Measurements from ENCODE around the gene VANGL1.

DNA sequence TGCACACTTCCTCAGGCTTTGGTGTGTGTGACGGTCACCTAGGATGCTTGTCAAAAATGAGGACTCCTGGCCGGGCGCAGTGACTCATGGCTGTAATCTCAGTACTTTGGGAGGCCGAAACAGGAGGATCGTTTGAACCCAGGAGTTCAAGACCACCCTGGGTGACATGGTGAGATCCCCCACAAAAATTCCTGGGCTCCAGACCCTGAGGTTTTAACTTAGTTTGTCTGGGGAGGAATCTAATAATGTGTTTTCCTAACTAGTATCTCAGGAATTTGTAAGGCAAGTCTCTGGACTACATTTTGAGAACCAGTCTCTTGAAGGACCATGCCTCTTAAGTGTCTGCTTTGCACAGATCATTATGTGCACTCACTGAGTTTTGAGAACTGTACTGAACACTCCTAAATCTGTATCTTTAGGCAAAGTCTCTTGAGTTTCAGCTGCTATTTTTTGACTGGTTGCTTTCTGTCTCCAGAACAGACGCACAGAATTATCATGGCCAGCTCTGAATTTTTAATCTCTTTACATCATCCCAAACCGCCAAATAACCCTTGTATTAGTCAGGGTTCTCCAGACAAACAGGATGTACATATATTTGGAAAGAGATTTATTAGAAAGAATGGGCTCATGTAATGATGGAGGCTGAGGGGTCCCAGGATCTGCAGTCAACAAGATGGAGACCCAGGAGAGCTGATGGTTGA is 45.5 kb upstream of the VANGL1 start:
- TF ChIP-seq, protein P1, sequence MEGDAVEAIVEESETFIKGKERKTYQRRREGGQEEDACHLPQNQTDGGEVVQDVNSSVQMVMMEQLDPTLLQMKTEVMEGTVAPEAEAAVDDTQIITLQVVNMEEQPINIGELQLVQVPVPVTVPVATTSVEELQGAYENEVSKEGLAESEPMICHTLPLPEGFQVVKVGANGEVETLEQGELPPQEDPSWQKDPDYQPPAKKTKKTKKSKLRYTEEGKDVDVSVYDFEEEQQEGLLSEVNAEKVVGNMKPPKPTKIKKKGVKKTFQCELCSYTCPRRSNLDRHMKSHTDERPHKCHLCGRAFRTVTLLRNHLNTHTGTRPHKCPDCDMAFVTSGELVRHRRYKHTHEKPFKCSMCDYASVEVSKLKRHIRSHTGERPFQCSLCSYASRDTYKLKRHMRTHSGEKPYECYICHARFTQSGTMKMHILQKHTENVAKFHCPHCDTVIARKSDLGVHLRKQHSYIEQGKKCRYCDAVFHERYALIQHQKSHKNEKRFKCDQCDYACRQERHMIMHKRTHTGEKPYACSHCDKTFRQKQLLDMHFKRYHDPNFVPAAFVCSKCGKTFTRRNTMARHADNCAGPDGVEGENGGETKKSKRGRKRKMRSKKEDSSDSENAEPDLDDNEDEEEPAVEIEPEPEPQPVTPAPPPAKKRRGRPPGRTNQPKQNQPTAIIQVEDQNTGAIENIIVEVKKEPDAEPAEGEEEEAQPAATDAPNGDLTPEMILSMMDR (IDR thresholded peaks at IDR 0.05), result no peak
- no peak for TF ChIP-seq POLR2A (IDR thresholded peaks at IDR 0.05)
- TF ChIP-seq POLR2AphosphoS5 (IDR thresholded peaks at IDR 0.05), result no peak
- no peak for TF ChIP-seq EP300 (IDR thresholded peaks at IDR 0.05)

All from suprapubic skin (tissue), 4 donors.